LoVo (cell line): ENCODE measurements around the gene AFAP1L1.
A peak's percentile ranks its signal among the peaks of the same experiment; 100 is the strongest.

ENCODE experiments used
- DNase-seq: peaks from one replicate; pipeline ENCODE4 v3.0.0-alpha.2; 2016; ENCODE audit warnings: low spot score

AFAP1L1 gene

GRCh38 chr5:149314571-149315111 lies 43.0 kb downstream of the AFAP1L1 start:
- no peak for DNase-seq

- DNase-seq: no peak
Measured at GRCh38 chr5:149315753-149316152, 44.1 kb downstream of the AFAP1L1 start.

- DNase-seq: peak; percentile 46
Measured at GRCh38 chr5:149317281-149318048, 45.8 kb downstream of the AFAP1L1 start.

GRCh38 chr5:149319174-149319573 lies 47.5 kb downstream of the AFAP1L1 start:
- DNase-seq: no peak

- DNase-seq: peak; percentile 88
Measured at GRCh38 chr5:149320791-149321330, 49.2 kb downstream of the AFAP1L1 start.

GRCh38 chr5:149322518-149322917 lies 50.9 kb downstream of the AFAP1L1 start:
- DNase-seq: no peak

- DNase-seq: no peak
Measured at GRCh38 chr5:149323210-149323609, 51.6 kb downstream of the AFAP1L1 start.

- DNase-seq: no peak
Measured at GRCh38 chr5:149323621-149324205, 52.1 kb downstream of the AFAP1L1 start.

GRCh38 chr5:149324641-149325040 lies 53.0 kb downstream of the AFAP1L1 start:
- no peak for DNase-seq

GRCh38 chr5:149325166-149325735 lies 53.6 kb downstream of the AFAP1L1 start:
- DNase-seq: no peak

- DNase-seq: no peak
Measured at GRCh38 chr5:149325894-149326293, 54.2 kb downstream of the AFAP1L1 start.

- no peak for DNase-seq
Measured at GRCh38 chr5:149326611-149327010, 55.0 kb downstream of the AFAP1L1 start.

- no peak for DNase-seq
Measured at GRCh38 chr5:149328177-149328576, 56.5 kb downstream of the AFAP1L1 start.

- no peak for DNase-seq
Measured at GRCh38 chr5:149333711-149334443, 62.2 kb downstream of the AFAP1L1 start.

GRCh38 chr5:149337736-149338135 lies 66.1 kb downstream of the AFAP1L1 start:
- no peak for DNase-seq

- no peak for DNase-seq
Measured at GRCh38 chr5:149338364-149338763, 66.7 kb downstream of the AFAP1L1 start.

GRCh38 chr5:149340920-149341319 lies 69.3 kb downstream of the AFAP1L1 start:
- no peak for DNase-seq

- no peak for DNase-seq
Measured at GRCh38 chr5:149341876-149342275, 70.2 kb downstream of the AFAP1L1 start.

GRCh38 chr5:149344151-149344550 lies 72.5 kb downstream of the AFAP1L1 start:
- no peak for DNase-seq

- peak; percentile 99 for DNase-seq
Measured at GRCh38 chr5:149345147-149345891, 73.7 kb downstream of the AFAP1L1 start, which contains the start of gene GRPEL2. Gene GRPEL2 (plus strand): TSS chr5:149345499. CDS start chr5:149345540, 41 bp downstream.

GRCh38 chr5:149345892-149346222 lies 74.2 kb downstream of the AFAP1L1 start:
- peak; percentile 32 for DNase-seq
